Measurements from ENCODE around the gene ARHGAP26. TPM values are rescaled to one million over a fixed set of nuclear protein-coding genes. Genes with fewer than 3 reads are reported as not detected.

ARHGAP26 gene
- polyA plus RNA-seq, 1 donor from 2014 or later = 0.83 TPM

GRCh38 chr5:142869886-142870285, 99.7 kb downstream of the ARHGAP26 start:
- H3F3A ChIP-seq (ENCODE audit: insufficient read depth, low read length, poor library complexity, severe bottlenecking) = no peaks in the 10 kb centered on the region
- H3K4me2 ChIP-seq (ENCODE audit: low read length) = no peak overlapping the region
- H3K27ac ChIP-seq (ENCODE audit: low read length) = no peak overlapping the region
- no peaks in the 10 kb centered on the region for H4K20me1 ChIP-seq (ENCODE audit: insufficient read depth)
- H3K27me3 ChIP-seq (ENCODE audit: insufficient read depth, low read depth, low read length) = no peaks in the 10 kb centered on the region
- no peaks in the 10 kb centered on the region for H3K79me2 ChIP-seq (replicated peaks; ENCODE audit: insufficient read depth, low read length)
- H3K4me3 ChIP-seq (ENCODE audit: low read length) = no peak overlapping the region
- no peak overlapping the region for H3K9ac ChIP-seq (ENCODE audit: low read length)
- H3K36me3 ChIP-seq (ENCODE audit: insufficient read depth, low read length) = no peaks in the 10 kb centered on the region
- no peak overlapping the region for H2AFZ ChIP-seq (ENCODE audit: low read depth, low read length)
- no peaks in the 10 kb centered on the region for H3K9me2 ChIP-seq (ENCODE audit: insufficient read depth, low read length)
- TF ChIP-seq SMC3 (conservative IDR thresholded peaks at IDR 0.05; ENCODE audit: poor library complexity) (no peak), MXI1 (conservative IDR thresholded peaks at IDR 0.05; ENCODE audit: poor library complexity, severe bottlenecking) (no peak), EZH2 (IDR thresholded peaks at IDR 0.05; ENCODE audit: borderline replicate concordance, insufficient read depth, low read length, poor library complexity, severe bottlenecking) (no peak)
- H3K9me3 ChIP-seq (ENCODE audit: low read length) = no peaks in the 10 kb centered on the region

DNA sequence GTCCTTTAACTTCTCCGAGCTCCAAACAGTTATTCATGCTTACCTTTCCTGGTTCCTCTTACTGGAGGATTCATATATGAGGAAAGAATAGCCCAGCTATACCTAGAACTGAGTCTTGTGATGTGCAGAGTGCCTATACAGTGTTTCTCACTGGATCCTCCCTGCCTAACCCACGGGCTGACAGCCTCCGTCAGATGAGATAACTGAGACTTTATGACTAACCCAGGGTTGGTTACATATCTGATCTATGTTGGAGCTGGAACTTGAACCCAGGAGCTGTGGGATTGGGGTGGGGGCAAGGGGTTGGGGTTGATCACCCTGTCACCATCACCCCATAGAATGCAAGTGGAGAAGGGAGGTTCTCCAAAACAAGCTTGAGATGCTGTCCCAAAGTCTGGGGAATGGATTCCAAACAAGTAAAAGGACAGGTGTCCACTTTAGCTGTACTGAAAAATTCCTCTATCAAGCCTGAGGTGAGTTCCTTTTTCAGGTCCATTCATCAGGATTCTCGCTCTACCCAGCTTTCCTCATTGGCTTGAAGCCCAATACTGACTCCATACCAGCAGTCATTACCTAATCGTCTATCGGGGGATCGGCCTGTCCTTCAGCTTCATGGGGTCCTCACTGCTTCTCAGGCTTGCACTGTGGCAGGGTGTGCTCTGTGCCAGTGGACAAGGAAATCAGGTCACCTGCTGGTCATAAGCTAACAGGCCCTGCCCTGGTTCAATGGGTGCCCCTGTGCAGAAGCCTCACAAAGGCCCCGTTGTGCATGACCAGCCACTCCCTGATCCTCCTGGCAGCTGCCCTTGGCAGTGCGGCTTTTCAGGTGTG, 100.6 kb downstream of the ARHGAP26 start:
- H3K4me2 ChIP-seq (ENCODE audit: low read length) = no peak overlapping the region
- H2AFZ ChIP-seq (ENCODE audit: low read depth, low read length) = no peak overlapping the region
- H3K9me2 ChIP-seq (ENCODE audit: insufficient read depth, low read length) = no peaks in the 10 kb centered on the region
- no peak overlapping the region for H3K9ac ChIP-seq (ENCODE audit: low read length)
- no peaks in the 10 kb centered on the region for H3F3A ChIP-seq (ENCODE audit: insufficient read depth, low read length, poor library complexity, severe bottlenecking)
- H4K20me1 ChIP-seq (ENCODE audit: insufficient read depth) = no peaks in the 10 kb centered on the region
- H3K4me3 ChIP-seq (ENCODE audit: low read length) = no peak overlapping the region
- no peaks in the 10 kb centered on the region for H3K79me2 ChIP-seq (replicated peaks; ENCODE audit: insufficient read depth, low read length)
- no peaks in the 10 kb centered on the region for H3K27me3 ChIP-seq (ENCODE audit: insufficient read depth, low read depth, low read length)
- no peak overlapping the region for H3K27ac ChIP-seq (ENCODE audit: low read length)
- no peaks in the 10 kb centered on the region for H3K36me3 ChIP-seq (ENCODE audit: insufficient read depth, low read length)
- no peaks in the 10 kb centered on the region for H3K9me3 ChIP-seq (ENCODE audit: low read length)
- TF ChIP-seq TAF1 (IDR thresholded peaks at IDR 0.05; ENCODE audit: low read depth) = no peak
- no peak for TF ChIP-seq CTCF (IDR thresholded peaks at IDR 0.05; ENCODE audit: poor library complexity, severe bottlenecking)
- TF ChIP-seq POLR2AphosphoS5 (IDR thresholded peaks at IDR 0.05) = no peak
- TF ChIP-seq RAD21 (conservative IDR thresholded peaks at IDR 0.05) = no peak
- TF ChIP-seq EZH2 (IDR thresholded peaks at IDR 0.05; ENCODE audit: borderline replicate concordance, insufficient read depth, low read length, poor library complexity, severe bottlenecking) = no peak
- no peak for TF ChIP-seq MXI1 (conservative IDR thresholded peaks at IDR 0.05; ENCODE audit: poor library complexity, severe bottlenecking)
- TF ChIP-seq SMC3 (conservative IDR thresholded peaks at IDR 0.05; ENCODE audit: poor library complexity) = no peak
- TF ChIP-seq, protein P1, sequence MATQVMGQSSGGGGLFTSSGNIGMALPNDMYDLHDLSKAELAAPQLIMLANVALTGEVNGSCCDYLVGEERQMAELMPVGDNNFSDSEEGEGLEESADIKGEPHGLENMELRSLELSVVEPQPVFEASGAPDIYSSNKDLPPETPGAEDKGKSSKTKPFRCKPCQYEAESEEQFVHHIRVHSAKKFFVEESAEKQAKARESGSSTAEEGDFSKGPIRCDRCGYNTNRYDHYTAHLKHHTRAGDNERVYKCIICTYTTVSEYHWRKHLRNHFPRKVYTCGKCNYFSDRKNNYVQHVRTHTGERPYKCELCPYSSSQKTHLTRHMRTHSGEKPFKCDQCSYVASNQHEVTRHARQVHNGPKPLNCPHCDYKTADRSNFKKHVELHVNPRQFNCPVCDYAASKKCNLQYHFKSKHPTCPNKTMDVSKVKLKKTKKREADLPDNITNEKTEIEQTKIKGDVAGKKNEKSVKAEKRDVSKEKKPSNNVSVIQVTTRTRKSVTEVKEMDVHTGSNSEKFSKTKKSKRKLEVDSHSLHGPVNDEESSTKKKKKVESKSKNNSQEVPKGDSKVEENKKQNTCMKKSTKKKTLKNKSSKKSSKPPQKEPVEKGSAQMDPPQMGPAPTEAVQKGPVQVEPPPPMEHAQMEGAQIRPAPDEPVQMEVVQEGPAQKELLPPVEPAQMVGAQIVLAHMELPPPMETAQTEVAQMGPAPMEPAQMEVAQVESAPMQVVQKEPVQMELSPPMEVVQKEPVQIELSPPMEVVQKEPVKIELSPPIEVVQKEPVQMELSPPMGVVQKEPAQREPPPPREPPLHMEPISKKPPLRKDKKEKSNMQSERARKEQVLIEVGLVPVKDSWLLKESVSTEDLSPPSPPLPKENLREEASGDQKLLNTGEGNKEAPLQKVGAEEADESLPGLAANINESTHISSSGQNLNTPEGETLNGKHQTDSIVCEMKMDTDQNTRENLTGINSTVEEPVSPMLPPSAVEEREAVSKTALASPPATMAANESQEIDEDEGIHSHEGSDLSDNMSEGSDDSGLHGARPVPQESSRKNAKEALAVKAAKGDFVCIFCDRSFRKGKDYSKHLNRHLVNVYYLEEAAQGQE (IDR thresholded peaks at IDR 0.05; ENCODE audit: borderline replicate concordance) = no peak
- TF ChIP-seq EP300 (conservative IDR thresholded peaks at IDR 0.05; ENCODE audit: poor library complexity, severe bottlenecking) = no peak
